Raji (cell line): ENCODE data around the gene MTNR1A.

Experiments used
- POLR2A ChIP-seq: IDR thresholded peaks from 2 replicates; pipeline ENCODE4 v1.6.1; 2011; ENCODE audit warnings: low read depth, low read length, control low read depth; ENCODE audit not compliant: insufficient read depth

The MTNR1A gene

DNA sequence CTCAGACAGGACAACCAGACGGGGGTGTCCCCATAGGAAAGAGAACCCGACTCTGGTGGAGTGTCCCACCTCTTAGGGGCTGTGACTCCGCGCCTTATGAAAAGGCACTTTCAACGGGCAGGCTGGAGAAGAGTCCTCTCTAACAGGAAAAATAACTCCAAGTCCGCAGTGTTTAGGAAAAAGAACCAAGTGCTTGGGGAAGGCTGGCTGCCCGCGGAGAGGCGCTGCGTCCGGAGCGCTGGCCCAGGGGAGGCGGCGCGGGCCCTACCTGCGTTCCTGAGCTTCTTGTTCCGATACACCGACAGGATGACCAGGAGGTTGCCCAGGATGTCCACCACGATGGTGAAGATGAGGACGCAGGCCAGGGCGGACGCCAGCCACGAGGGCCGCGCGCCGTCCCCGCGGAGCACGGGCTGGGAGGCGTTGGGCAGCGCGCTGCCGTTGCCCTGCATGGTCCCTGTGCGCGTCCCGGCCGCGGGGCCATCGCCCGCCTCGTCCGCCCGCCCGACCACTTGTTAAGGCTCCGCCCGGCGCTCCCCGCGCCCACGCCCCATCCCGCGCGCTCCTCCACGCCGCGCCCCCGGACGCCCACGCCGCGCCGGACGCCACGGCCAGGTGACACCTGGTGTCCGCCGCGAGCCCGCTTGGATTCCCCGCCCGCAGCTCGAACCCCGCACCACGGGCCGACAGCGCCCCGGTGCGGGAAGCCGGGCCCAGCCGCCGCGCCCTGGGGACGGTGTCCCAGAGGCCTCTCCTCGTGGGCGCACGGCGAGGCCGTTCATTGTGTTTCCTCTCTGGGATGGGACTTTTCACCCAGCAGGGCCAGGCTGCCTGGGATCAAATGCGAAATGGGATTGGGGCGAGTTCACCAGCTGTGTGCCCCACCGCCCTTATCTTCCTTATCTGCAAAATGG is at the start of gene MTNR1A:
MTNR1A (minus strand) TSS at position 654 of the 914 bp plus-strand sequence; CDS start at position 452, 202 bp downstream.
- TF ChIP-seq POLR2A, result no peak

DNA sequence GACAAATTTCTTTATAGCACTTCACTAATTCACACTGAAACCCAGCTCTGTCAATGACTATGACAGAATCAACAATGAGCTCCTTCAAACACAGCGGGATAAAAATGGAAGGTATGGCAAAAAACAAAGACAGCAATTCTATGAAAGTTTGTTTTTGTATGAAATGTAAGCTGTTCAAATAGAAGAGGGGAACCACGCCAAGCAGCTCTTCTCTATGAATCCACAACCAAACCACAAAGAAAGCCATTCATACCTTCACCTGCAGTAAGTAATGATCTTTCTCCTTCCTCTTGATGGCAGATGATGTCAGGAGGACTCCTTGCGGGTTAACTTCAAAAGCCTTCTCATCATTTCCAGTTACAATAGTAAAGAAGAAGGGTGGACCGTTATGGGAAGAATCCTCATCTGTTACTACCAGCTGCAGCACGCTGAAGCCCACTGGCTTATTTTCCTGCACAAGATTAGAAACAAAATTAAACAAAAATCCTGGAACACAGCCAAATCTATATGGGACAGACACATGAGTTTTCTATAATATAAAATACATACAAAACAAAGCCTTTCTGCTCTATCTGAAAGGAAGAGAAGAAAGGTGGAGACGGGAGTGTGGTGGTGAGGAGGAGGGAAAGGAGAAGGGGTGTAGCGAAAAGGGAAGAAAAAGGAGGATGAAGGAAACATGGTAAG is 48.9 kb upstream of the MTNR1A start:
- no peak for TF ChIP-seq POLR2A

DNA sequence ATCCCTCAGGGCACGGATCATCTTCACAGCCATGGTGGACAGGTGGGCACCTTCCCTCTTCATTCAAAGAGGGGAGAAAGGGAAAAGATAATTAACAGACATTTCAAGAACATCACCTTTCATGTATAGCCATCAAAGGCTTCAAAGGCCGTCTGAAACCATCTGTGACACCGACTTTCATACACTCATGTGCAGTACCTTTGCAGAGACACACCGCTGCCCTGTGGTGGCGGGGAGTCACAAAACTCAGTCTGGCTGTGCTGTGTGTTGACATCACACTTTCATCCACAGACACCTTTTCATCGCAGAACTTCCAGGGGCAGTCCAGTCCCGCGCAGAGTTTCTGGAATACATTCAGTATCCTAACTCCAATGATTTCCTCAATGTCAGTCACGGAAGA is 47.6 kb upstream of the MTNR1A start:
- no peak for TF ChIP-seq POLR2A

DNA sequence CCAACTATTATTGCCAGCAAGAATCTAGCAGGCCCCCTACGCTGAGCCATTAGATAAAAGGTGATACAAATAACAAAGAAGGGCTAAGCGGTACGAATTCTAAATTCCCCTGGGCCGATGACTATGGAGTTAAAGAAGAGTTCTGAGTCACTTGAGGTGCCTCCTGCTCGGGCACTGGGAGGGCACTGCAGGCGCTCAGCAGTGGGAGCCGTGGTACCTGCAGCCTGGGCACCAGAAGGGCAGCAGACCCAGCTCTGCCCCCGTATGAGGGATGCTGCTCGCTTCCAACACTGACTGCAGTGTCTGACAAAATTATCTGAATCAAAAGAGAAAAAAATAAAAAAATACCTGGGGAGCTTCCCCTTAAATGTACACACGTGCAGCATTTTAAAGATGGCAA is 44.1 kb upstream of the MTNR1A start:
- TF ChIP-seq POLR2A, result no peak

DNA sequence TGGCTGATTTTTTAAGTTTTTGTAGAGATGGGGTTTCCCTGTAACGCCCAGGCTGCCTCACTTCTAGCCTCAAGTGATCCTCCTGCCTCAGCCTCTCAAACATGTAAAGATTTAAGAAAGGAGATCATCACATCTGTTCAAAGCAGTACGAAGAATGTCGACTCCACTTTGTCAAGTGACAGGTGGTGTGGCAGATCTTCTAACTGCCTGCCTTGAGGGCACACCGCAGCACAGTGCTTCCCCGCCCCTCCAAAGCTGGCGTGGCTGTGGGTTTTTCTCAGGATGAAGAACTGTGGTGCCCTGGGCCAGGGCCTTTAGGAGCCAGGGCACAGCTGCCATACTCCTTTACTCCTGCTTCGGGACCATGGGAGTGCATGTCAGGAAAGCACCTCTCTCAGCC is 43.3 kb upstream of the MTNR1A start:
- no peak for TF ChIP-seq POLR2A

DNA sequence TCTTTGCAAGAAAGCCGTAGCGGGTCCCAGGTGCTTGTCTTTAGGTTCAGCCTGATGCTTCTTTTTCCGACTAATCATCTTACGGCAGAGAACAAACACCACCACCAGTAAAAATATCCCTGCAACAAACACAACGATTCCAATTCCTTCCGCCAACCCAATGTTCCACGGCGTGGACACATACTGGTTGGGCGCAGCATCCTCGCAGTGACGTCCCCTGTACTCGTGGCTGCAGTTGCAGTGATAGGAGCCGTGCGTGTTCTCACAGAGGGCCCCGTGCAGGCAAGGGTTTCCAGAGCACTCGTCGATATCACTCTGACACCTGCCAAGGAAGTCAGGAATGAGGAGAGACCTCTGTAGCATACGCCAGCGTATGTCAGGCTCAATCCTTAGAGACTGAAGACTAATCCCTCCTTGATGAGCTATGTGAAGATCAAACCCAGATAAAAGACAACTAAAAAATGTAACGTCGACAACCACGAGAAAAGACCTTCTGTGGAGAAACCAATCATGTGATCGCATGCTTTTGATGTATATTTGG is 41.6 kb upstream of the MTNR1A start:
- TF ChIP-seq POLR2A, result no peak

DNA sequence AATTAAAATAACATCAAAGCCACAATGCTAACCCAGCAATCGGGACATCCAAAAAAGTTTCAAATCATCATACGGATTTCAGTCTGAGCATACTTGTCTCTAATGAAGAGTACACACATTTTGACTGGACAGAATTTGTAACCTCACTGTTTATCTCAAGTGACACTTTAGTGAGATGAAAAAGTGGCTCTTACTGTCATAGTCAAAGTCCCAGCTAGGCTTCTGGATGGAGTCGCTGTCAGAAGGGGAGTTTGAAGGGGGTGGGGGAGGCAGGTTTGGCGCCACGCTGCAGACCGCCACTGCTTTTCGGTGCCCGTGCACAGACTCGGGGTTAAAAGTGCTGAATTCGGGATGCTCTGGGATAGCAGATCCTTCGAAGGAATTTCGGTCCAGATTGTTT is 41.0 kb upstream of the MTNR1A start:
- TF ChIP-seq POLR2A, result no peak

DNA sequence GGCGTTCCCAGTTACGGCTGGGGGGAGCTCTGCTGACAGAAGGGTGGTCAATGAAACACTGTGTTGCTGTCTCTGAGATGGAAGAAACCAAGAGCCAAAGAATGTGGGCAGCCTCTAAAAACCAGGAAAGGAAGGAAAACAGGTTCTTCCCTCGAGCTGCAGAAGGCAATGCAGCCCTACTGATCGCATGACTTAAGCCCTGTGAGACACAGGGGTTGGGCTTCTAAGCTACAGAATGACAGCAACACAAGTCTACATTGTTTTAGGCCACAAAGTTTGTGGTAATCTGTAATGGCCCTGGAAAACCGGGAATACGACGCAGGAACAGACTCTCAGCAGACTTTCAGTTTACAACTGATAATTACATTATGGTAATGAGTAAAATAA is 38.2 kb upstream of the MTNR1A start:
- no peak for TF ChIP-seq POLR2A

DNA sequence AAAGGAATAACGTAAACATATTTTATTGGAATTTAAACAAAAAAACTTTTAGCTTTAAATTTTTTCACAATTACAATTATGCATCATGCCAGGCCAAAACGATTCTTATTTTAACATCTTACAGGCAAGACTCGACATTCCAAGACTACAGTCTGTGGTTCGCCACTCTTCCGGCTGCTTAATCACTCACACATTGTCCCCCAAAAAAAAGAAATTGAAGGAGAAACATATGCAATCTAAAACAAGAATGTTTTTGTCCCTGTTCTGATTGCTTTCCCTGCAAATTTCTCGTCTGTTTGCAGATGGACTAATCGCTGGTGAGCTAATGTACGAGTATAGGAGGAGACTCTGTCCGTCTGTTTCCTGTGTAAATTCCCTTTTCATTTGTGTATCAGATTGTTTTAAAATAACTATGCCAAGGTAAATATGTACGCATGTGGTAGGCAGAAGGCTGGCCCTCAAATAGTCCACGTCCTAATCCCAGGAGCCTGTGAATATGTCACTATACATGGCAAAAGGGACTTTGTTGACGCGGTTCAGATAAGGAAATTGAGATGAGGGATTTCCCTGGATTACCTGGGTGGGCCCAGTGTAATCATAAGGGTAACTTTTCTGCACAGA is 37.7 kb upstream of the MTNR1A start:
- no peak for TF ChIP-seq POLR2A

DNA sequence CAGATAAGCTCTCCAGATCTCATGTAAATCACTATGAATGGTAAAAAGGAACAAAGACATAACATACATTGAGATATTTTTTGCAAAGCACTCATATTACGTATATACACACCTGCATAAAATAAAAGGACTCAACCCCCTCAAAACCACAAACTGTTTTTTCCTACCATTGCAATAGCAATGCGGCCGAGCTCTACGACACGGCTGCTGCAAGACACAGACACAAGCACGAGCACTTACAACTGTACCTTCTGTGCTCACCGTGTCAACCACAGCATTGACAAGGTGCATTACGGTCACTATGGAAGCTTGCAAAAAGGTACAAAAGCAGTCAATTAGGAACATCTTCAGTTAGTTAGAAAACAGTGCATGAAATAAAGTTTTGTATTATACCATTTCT is 37.1 kb upstream of the MTNR1A start:
- no peak for TF ChIP-seq POLR2A

DNA sequence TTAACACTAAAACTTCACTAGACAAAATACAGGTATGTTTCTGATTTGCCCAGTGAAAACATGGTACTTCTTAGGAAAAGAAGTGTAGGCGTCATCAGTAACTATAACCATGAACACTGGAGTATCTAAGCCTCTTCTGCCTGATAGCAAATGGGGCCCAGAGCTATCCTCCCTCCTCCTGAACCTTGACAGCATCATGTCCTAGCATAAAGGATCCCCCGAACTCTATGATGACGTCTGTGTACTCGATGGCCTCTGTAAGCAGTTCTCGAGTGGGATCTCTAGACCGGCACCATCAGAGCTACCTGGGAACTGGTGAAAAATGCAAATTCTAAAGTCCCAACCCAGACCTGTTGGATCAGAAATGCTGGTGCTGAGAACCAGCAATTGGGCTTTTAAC is 36.3 kb upstream of the MTNR1A start:
- no peak for TF ChIP-seq POLR2A

DNA sequence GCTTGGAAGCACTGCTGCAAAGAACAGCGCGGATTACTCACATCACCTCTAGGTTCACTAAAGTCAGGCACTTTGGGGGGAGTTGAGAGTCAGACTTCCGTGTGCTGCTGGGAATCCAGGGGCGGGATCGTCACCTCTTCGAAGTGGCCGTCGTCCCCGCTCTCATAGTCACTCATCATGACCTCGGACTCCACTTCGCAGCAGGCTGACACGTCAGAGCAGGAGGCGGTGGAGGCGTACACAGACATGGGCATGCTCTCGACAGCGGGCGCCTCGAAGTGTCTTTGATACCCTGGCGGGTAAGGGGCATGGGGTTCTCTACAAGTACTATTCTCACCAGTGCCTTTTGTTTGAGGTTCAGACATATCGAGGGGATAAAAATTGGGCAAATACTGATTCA is 33.1 kb upstream of the MTNR1A start:
- TF ChIP-seq POLR2A, result no peak

DNA sequence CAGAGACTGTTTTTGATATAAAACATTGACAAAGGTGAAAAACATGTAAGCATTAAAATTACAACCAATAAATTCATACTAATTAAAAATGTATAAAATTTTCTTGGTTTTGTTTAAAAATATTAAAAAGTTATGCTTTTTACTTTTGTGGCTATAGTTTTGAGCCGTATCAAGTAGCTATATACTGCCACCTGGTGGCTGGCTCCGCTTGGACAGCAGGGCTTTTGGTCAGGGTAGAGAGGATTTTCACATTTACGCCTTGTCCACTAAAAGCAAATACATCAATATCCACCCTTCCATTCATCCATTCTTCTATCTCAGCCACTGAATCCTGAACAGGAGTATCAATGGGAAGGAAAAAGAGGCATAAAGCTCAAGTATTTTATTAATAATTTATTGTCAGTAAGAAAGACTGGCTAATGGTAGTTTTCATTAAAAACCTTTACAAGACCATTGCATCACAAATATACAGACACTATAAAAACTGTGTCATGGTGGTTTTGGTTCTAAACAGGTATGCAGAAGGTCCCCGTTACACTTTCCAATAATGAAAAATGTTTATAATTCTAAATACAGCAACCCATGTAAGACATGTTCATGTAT is 32.1 kb upstream of the MTNR1A start:
- TF ChIP-seq POLR2A, result no peak

DNA sequence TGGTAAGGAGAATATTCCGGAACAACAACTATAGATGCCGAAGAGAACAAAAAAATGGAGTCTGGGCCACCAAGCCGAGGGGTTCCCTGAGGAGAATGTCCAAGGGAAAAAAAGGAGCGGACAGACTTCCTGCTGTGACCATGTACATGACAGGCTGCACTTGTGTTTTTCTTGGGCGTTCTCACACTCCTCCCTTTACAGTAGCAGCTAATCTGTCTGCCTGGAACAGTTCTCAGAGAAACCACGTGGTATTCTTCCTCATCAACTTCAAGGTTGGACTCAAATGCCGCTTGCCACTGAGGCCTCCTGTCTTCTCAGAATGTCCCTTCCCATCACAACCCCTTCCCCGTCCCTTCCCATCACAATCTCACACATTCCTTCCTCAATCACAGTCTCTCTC is 30.8 kb upstream of the MTNR1A start:
- TF ChIP-seq POLR2A, result no peak

DNA sequence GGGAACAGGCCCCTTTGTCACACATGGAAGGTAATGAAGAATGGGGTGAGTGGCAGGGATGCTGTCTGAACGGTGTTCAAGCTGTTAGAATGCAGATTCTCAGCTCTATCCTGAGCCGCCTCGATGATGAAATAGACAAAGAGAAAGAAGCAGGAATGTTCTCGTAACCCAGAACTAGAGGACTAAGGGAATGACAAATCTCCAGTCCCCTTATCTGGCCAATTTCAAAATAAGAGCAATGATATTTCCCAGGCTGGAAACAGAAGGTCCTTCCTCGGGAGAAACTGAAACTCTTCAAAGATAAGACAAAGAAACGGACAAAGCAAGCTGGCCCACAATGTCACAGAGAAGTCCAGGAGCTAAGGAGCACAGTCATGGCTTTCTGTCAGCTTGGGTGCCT is 29.5 kb upstream of the MTNR1A start:
- no peak for TF ChIP-seq POLR2A
